ENCODE measurements around the gene LRSAM1.

The LRSAM1 gene

DNA sequence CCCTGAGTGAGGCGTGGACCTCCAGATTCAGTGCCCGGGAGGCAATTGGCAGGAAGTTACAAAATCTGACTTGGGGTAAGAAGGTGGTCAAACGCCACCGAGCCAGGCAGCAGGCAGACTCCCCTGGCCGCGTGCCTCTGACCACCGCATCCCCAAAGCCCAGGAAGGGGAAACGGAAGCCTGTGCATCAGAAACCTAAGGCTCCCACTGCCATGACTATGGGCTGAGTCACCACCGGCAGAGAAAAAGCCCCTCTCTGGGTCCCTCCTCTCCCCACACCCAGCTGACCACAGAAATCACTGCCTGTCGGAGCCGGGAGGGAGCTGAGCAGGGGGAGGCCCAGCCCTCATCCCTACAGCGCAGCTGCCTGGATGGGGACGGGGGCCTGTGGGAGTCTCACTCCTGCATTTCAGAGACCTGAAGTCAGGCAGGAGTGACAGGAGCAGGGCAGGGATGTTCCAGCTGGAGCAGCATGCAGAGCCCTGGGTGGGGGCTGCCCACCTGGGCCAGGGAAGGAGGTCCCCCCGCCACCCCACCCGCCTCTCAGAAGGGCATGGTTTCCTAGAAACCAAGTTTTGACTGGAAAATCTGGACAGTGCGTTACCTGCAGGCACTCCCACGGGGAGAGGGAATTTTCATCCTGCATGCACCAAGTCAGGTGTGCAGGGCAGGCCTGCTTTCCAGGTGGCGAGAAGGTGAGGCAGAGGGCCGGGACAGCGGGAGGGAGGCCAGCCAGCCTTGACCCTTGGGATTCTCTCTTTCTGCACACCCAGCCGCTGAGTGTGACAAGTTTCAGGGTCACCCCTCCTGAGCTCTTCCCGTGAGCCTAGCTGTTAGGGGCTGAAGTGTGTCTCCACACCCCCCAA, 68.2 kb downstream of the LRSAM1 start:
- peak; percentile 41 to 50 for DNase-seq

DNA sequence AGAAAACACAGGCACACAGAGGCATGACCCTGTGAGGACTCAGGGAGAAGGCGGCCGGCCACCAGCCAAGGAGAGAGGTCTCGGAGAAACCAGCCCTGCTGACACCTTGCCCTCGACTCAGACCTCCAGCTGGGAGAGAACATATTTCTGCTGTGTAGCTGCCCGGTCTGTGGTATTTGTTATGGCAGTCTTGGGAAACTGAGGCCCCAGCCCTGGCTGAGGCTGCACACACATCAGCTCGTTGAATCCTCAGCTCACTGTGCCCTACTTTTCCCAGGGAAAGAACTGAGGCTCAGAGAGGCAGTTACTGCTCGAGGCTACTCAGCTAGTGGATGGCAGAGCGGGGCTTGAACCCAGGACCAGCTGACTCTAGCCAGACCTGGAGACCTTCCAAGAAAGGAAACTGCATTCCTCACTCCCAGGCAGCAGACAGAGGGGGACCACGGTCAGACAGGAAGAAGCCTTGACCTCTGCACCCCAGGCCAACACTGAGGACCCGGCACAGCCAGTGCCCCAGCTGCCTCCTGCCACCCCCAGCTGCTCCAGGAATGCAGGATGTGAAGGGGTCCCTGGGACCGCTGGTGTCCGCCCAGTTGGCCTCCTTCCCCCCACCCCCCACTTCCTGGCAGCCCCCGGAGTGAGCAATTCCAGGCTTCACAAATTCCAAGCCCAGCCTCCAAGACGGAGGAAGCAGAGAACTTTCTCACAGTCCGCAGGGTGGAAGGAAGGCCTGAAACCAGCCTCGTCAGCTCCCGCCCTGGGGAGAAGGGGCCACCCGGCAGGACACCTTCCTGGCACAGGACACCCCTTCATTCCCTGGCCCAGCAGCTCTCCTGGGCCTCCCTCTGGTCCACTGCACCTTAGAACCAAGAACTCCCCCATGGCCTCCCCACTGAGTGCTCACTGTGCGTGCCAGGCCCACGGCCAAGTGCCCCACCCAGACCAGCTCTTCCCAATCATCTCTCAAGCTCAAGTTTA, 69.9 kb downstream of the LRSAM1 start:
- DNase-seq, result no peak

DNA sequence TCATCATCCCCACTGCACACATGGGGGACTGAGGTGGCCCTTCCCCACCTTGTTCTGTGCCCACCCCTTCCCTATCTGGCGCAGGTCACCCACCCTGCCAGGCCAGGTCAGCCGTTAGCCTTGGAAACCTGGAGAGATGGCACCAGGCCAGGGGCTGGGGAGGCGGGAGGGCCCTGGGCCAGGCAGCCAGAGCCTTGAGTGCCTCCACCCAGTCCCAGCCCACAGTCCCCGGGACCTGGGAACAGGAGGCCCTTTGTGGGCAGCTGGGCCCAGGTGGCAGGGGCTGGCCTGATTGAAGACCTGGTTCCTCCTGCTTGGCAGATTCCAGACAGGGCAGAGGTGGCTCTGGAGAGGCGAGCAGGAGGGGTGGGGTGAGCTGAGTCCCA, 70.6 kb downstream of the LRSAM1 start:
- DNase-seq, result no peak

DNA sequence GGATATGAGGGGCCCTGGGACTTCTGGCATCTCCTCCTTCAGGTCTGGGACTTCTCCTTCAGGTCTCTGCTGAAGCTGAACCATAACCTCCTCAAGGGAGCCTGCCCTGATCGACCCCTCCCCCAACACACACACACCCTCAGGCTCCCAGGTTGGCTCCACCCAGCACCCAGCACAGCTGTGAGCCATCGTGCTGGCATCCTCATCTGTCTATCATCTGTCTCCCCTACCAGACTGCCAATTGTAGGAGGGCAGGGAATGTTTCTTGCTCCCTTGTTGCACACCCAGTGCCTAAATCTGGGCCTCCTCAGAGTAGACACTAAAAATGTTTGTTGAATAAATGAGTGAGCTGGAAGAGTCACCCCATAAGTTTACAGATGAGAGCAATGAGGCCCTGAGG, 71.4 kb downstream of the LRSAM1 start:
- no peak for DNase-seq

DNA sequence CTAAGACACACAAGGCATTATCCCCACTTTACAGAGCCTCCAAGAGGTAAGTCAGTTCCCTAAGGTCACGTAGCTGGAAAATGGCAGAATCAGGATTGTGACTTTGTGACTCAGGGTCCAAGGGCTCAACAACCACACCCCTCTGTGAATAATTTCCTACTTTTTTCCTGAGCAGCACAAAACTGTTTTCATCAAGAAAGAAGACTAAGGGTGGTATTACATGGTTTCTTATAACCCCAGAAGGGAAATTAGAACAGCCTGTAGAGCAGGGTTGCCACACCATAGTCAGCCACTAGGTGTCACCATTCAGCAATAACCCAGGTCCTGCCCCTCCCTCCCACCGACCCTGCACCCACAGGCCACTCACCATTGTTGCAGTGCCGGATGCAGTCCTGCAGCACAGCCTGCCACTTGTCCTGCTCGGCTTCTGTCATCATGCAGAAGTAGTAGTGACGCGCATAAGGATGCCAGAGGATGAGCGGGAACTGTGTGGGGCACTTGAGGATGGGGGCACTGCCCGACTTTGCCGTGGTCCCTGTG, 72.1 kb downstream of the LRSAM1 start:
- DNase-seq, result peak; percentile 42 to 56

DNA sequence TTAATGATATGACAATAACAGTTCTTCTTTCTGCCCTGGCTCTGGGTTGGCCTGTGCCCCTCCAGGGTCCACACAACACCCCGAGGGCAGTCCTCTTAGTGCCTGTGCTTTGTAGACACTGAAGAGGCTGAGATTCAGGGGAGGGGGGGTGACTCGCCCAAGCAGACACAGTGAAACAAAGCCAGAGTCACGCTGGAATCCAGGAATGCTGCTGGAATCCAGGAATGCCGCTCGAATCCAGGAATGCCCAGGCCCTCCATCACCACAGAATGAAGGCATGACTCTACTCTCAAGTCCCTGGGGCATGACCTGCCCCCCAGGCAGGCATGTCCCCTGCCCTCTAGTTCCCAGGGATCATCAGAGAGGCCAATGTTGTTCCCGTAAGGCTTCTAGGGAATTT, 73.1 kb downstream of the LRSAM1 start:
- DNase-seq, result no peak

DNA sequence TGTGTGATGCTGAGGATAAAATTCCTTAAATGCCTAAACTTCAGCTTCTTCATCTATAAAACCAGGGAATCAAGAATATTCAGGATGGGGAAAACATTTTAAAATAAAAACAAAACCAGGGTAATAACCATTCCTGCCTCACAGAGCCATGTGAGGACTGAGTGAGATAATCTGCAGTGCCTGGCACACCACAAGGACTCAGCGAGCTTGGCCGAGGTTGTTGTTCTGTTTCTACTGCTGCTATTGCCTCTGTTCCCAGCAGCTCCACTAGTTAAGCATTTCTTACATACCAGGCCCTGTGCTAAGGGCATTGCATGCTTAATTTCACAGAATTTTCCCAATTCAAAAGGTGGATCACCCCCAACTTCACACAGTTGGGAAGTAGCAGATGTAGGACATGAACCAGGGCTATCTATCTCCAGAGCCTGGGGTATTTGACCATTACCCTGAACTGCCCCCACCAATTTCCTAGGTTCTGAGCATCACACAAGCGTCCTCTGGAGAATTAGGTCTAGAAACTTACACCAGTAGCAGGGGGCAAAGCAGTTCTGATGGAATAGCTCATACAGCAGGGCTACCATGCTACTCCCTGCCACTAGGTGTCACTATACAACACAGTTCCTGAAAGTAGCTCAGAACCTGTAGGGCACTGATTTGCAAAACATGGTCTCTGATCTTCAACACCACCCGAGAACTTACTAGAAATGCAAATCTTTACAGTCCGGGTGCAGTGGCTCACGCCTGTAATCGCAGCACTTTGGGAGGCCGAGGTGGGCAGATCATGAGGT, 74.3 kb downstream of the LRSAM1 start:
- DNase-seq, result peak in 1 of 2 experiments; percentile 33

DNA sequence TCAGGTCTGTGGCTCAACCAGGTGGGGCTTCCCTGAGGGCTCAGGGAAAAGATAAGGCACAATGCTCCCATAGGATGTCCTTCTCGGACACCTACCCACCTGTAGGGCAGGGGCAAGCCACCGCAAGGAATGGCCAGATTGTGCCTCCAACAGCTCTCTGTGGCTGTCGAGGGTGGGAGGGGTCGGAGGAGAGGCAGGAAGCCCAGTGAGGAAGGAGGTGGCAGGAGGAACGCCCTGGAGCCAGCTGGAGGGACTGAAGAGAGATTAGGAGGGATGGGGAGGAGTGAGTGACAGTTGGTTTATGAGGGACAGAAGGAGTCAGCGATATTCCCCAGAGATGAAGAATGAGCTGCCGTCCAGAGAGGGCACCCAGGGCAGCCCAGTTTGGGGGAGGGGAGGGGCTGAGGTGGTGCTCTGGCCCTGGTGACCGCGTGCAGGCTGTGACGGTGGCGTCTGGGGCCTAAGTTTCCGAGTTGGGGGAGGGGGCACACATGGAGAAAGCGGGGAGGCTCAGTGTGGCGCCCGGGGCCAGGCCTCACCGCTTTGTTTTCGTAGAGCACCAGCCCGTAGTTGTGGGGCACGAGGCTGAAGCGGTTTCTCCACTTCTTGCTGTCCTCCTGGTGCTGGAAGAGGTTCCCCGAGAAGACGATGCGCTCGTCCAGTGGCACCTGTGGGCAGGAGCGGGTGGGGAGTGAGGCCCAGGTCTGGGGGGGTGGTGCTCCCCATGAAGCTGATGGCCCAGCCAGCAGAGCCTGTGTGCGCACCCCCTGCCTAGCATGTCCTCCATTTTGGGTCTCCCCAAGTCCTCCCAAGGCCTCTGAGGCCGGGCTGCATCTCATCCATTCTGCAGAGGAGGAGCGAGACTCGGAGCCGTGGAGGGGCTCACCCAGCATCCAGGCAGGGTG, 75.6 kb downstream of the LRSAM1 start:
- no peak for DNase-seq

DNA sequence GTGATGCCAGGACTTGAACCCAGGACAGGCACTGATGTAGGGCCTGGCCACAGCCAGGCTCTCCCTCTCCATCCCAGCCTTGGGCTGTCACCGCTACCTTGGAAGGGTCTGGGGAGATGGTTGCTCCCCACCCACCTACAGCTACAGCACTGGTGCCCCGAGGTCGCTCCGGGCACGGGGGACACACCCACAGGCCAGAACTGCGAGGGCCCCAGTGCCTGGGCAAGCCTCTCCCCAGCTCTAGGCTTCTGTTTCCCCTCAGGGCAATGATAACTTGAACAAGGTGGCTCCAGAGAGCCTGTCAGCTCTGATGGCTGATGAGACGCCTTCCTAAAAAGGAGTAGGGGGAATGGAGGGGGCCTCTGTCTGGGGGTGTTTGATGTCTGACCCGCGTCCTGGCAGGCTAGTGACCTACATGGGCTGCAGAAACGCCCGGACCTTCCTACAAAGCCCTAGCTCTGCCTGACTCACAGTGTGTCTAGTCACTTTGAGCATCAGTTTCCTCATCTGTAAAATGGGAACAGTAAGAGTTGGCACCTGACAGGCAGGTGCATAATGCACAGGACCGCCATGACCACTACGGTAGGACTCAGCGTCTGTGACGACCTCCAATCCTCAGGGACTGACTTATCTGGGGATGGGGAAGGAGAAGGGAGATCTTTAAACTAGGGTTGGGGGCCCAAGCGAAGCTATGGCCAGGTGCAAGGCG, 76.4 kb downstream of the LRSAM1 start:
- no peak for DNase-seq

DNA sequence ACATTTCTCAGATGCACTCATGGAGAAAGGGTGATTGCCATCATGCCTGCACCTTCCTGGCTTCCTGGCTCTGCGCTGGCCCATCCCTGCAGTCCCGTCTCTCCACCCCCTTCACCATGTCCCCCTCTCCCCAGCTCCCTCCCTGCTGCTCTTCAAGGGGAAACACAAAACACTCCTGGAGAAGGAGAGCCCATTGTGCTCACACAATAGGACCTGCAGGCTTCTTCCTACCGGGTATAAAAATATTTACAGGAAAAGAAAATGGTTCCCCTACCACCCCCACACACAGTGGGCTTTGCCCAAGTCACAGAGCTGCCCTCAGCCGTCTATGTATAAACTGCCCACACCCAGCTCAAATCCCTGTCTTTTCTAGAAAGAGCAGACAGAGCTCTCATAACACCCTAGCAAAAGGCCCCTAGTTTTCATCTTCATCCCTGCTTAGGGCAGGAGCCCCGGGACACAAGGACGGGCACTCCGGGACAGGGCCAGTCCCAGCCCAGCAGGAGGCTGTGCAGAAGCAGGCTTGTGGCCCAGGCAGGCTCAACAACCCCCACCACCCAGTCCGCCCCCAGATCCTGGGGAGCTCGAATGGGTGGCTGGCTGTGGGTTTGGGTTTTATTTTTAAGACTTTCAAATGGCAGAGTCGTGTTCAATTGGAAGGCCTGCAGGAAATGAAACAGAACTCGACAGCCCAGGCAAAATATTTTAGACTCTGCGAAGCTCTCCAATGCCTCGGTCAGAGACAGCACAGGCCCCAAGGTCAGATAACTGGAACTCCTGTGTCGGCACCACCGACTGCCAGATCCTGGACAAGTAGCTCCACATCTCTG, 77.3 kb downstream of the LRSAM1 start:
- DNase-seq, result no peak

DNA sequence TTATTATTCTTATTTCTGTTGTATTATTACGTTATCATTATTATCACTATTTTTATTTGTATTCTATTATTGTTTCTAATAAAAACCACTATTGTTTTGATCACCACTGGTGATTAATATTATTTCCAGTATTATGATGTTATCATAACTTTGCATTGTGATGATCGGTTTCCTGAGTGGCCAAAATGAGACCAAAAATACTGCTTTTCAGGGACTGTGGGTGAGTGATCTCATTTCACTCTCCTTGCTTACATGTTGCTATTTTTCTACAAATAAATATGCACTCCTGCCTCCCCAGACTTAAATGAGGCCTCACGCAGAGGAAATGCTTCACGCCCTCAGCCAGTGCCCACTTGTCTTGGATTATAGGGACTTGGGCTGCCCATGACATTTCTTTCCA, 78.4 kb downstream of the LRSAM1 start:
- no peak for DNase-seq

DNA sequence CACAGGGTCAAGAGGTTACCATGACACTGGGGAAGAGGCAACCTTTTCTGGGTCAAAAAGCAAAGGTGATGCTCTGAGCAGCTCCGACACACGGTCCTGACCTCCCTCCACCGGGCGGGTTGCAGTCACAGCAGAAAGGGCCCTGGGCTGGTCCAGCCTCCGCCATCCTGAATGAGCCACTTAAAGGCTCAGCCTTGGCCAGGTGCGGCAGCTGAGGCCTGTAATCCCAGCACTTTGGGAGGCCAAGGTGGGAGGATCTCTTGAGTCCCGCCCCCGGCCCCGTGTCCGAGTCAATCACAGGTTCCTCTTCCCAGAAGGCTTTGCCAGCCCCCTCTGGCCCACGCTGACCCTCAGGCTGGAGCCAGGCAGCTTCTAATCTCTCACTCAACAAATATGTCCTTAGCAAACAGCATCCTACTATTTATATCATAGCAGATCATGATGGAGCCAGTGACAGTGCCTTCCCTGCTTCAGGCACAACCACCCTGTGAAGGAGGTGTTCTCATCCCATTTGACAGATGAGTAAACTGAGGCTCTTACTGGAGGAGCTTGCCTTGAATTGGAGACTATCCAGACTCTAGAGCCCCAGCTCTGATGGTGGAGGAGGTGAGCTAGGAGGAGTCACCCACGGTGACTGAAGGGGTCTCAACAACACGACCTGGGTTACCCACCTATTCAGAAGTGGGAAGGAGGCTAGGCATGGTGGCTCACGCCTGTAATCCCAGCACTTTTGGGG, 79.1 kb downstream of the LRSAM1 start:
- no peak for DNase-seq

DNA sequence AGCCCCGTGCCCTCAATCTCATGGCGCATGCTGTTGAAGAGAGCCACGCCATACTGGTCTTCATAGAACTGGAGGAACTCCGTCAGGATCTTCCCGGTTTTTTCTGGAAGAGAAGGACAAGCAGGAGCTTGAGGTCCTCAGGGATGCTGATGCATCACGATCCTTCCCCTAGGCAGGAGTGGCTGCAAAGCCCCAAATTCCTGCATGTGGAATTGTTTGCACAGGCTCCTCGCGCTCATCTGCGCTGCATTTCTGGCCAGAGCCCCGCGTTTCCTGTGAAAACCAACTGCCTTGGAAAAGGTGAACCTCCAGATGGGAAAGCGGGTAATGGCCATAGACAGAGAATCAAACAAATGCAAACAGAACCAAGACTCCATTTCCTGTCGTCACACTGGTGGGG, 80.4 kb downstream of the LRSAM1 start:
- no peak for DNase-seq

DNA sequence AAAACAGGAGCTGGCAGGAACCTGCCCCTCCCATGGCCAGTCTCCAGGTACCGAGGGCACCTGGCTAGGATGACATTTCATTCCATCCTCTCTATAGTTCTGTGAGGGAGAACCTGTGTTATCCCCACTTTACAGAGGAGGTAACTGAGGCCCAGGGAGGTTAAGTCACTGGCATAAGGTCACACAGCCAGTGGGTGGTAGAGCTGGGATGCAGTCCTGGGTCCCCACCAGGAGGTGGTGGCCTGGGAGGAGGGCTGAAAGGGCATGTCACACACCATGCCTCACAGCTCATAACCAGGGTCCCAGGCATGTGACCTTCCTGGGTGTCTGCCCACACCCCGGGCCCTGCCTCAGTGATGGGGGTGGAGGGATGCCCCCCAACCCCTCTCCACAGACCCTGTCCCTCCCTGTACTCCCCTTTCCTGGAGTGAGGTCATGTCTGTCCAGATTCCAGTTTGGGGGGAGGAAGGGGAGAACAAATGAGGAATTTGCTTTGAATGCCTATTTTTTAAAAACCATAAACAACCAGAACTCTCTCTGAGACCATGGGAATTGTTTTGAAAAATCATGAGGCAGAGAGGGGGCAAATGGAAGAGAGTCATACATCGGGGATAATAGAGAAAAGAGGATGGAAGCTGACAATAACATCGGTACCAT, 83.1 kb downstream of the LRSAM1 start:
- no peak for DNase-seq

DNA sequence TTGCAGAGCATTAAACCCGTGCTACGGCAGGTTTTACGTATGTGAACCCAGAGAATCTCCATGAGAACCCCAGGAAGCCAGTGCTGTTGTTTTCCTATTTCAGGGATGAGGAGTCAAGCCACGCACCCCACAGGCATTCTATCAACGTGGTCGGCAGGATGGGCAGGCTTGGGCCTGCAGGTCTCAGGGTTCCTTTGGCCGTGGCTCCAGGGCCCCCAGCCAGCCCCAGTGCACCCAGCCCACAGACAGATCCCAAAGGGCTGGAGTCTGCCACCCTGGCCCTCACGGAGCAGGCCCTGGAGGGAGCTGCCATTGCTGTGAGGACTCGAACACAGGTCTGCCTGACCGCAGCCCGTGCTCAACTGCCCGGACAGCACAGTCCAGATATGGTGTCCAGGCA, 83.6 kb downstream of the LRSAM1 start:
- DNase-seq, result no peak

DNA sequence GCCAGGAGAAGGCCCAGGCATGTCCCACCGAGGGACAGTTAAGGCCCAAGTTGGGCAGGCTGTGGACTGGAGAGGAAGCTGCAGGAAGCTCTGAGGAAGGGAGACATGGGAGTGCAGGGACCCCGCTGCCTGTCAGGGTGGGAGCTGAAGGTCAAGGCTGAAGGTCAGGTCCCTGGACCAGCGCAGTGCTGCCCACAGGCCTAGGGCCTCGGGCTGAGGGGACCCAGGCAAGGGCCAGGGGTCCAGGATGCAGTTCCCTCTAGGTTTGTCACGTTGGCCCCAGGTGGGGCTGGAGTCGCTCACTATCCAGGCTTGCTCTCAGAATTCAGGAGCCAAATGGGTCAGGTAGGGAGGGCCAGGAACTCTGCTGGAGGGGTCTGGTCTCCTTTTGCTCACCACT, 84.1 kb downstream of the LRSAM1 start:
- DNase-seq, result no peak

DNA sequence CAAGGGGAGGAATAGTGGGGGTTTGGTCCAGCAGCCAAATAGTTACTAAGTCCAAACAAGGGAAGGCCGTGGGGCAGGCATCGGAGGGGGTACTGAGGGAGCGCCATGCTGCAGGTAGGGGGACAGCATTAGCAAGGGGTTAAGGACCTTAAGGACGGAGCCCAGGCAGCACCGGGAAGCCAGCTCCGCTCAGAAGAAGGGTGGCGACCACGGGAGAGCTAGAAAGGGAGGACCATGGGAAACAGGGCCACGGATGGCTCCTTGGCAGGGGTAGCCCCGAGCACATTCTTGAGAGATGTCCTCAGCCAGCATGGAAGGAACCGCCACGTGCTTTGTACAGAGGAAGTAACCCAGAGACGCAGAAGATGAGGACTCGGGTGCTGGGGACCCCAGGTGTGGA, 84.5 kb downstream of the LRSAM1 start:
- DNase-seq, result no peak

DNA sequence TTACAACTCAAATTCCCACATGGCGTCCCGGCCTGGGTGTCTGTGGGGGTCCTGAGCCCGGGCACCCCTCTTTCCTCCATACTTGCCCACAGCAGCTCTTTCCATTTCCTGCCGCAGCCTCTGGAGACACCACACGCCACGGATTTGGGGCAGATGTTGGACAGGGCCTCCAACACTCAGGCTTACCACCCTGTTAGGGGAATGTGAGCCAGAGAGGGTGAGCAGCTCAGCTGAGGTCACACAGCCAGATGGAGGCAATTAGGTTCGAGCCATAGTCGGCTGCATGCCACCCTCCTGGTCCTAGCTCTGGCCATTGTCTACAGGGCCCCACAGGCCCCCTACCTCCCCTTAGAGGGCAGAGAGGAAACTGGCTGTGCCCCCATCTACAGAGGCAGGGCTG, 85.2 kb downstream of the LRSAM1 start:
- no peak for DNase-seq

DNA sequence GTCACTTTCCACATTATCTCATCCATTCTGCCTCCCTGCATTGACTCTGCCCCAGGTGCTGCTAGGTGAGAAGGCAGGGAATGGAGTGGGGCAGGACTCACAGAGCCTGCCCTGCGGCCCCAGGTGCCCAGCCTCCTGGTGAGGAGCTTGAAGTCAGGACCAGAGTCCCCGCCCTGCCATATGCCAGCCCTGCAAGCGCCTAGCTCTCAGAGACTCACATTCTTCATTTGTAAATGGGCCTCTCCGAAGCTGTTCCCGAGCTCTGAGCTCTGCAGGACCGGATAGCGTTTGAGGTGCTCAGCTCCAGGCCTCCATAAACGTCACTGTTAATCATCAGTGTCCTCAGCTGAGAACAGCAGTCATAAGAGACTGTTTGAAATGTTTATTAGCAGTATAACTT, 85.7 kb downstream of the LRSAM1 start:
- no peak for DNase-seq

Measured in activated CD4-positive, alpha-beta T cell treated with anti-CD3 and anti-CD28 coated beads, Interleukin-2, amount 50 U/mL, for 48 hours (primary cell).